H1 (cell line): ENCODE results near the gene WRAP73. TPM values are rescaled to one million over a fixed set of nuclear protein-coding genes. Genes with fewer than 3 reads are reported as not detected.

Source experiments
- CHD7 ChIP-seq: fragments of 300-600 bp; sonication (generic); IDR thresholded peaks from 2 replicates; pipeline ENCODE4 v1.7.1; 2012; ENCODE audit warnings: low read length, moderate library complexity, mild to moderate bottlenecking, inconsistent platforms; ENCODE audit not compliant: insufficient replicate concordance
- polyA plus RNA-seq, 7 experiments: library from polyadenylated mRNA; depleted of rRNA in 3 of 7; stranded (reverse) in 5 of 7; unstranded in 2 of 7; fragments of >200 nt in 5 of 7; fragments of 200-250 nt in 2 of 7; gene quantifications; 1 replicate in 5 of 7; 2 replicates in 1 of 7; 4 replicates in 1 of 7; pipeline versions ENCODE4 v1.2.1 to v1.2.3, GENCODE V29; 2011 to 2013; ENCODE audit warnings: missing spikeins in 2 of 7, mixed read lengths in 2 of 7
- total RNA-seq: library from RNA; stranded (reverse); fragmentation: NEBNext Ultra II Directional; extraction: Animal tissue kit (Norgen Biotek cat#: 25700); gene quantifications from 2 replicates; pipeline ENCODE4 v1.2.1, GENCODE V29; 2021

WRAP73 gene
- total and polyA plus RNA-seq, 2 of the 8 experiments (the other 6 are each of a cell fraction or from before 2014, with no cell fraction given): 30.3 to 50.7 TPM

- TF ChIP-seq CHD7: no peak
Observed at GRCh38 chr1:3594706-3595377, 55.1 kb downstream of the WRAP73 start (continued).
